Nephron (organoid): Measurements from ENCODE around the gene ACADS.

Source experiments
- H3K27ac Mint-ChIP-seq, 3 experiments: 2 replicates each; pipeline ENCODE4 v1.8.0; 2020; ENCODE audit warnings: mixed read lengths in 3 of 3, mild to moderate bottlenecking in 2 of 3, moderate library complexity in 1 of 3
- H3K27me3 Mint-ChIP-seq: 2 replicates; pipeline ENCODE4 v1.8.0; 2021; ENCODE audit warnings: low read depth, mild to moderate bottlenecking, moderate library complexity, mixed read lengths
- H3K36me3 Mint-ChIP-seq: 2 replicates; pipeline ENCODE4 v1.8.0; 2020; ENCODE audit warnings: low read depth, mixed read lengths
- H3K4me1 Mint-ChIP-seq: 2 replicates; pipeline ENCODE4 v1.8.0; 2020; ENCODE audit warnings: mixed read lengths
- H3K4me3 Mint-ChIP-seq, 3 experiments: 2 replicates each; pipeline ENCODE4 v1.8.0; 2020; ENCODE audit warnings: mild to moderate bottlenecking in 3 of 3, mixed read lengths in 3 of 3, moderate library complexity in 2 of 3
- H3K9me3 Mint-ChIP-seq: 2 replicates; pipeline ENCODE4 v1.8.0; 2020; ENCODE audit warnings: mixed read lengths
- TF ChIP-seq, protein P1 (sequence below), 3 experiments: fragments of 200-600 bp; sonication (generic); IDR thresholded peaks; one replicate each; pipeline ENCODE4 v1.5.0; 2021; ENCODE audit warnings: antibody characterized with exemption in 3 of 3; ENCODE audit not compliant: unreplicated experiment in 3 of 3

Gene ACADS

DNA sequence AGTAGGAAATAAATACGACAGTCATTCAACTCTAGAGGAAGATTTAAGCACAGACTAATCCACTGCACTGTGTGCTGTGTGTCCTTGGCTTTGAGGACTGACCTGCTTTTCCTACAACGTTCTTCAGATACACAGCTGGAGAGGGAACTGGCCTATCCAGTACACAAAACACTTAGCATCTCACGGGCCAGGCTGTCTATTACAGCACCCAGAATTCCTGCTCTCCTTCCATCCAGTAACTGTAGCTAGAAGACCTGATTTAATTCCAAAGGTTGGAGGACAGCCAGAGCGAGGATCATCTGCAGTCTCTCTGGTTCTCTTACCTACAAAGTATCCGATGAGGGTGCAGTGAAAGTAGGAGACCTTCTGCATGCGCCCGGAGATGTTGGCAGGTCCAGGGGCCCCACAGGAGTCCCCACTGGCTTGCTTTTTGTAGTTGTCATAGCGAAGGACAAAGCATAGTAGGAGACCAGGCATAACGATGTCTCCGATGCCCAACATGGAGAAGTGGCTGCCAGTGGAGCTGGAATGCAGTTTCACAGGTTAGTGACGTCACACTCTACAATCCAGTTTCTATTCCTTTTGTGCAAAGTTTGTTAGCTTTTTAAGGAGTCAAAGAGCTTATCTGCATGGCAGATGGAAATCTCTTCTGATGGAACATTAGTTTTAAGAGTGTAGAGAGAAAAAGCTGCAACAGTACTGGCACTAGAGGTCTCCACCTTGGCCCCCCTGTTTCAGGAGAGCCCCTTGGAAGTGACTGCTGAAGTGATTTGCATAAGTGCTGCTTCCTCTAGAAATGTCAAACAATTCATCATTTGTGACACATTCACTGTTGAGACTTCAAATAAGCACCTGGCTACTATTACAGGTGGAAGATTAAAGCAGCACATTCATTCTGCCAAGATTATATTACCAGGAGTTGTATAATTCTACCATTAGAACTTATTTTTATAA, 41.7 kb downstream of the ACADS start:
- H3K4me1 Mint-ChIP-seq = peaks cover 22% of the 10 kb centered on the region
- no peak overlapping the region for H3K4me3 Mint-ChIP-seq

DNA sequence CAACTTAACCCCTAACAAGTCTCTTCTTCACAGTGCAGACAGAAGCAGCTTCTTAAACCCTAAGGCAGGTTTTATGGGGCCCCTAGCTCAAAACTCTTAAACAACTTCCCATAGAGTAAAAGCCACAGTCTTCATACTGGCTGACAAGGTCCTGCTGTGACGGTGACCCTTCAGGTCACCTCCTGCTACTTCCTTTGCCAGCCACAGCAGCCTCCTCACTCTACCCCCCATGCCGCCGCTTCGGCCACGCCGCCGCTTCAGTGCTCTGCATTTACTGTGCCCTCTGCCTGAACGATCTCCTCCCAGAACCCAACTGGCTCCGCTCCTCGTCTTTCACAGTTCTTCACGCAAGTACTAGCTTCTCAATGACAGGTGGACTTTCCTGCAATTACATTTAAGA, 45.5 kb downstream of the ACADS start:
- Mint-ChIP-seq H3K27me3 (no peaks in the 10 kb centered on the region), H3K4me3 (no peak overlapping the region), H3K36me3 (peaks cover 61% of the 10 kb centered on the region), H3K4me1 (peaks cover 31% of the 10 kb centered on the region), H3K9me3 (no peaks in the 10 kb centered on the region), H3K27ac (peak overlapping the region in 2 of 3 experiments; percentile 5 to 30)
- TF ChIP-seq, protein P1, sequence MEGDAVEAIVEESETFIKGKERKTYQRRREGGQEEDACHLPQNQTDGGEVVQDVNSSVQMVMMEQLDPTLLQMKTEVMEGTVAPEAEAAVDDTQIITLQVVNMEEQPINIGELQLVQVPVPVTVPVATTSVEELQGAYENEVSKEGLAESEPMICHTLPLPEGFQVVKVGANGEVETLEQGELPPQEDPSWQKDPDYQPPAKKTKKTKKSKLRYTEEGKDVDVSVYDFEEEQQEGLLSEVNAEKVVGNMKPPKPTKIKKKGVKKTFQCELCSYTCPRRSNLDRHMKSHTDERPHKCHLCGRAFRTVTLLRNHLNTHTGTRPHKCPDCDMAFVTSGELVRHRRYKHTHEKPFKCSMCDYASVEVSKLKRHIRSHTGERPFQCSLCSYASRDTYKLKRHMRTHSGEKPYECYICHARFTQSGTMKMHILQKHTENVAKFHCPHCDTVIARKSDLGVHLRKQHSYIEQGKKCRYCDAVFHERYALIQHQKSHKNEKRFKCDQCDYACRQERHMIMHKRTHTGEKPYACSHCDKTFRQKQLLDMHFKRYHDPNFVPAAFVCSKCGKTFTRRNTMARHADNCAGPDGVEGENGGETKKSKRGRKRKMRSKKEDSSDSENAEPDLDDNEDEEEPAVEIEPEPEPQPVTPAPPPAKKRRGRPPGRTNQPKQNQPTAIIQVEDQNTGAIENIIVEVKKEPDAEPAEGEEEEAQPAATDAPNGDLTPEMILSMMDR (IDR thresholded peaks at IDR 0.05; ENCODE audit: unreplicated experiment in 3 of 3) = no peak

More for the DNA sequence above, 41.7 kb downstream of the ACADS start:
- Mint-ChIP-seq H3K27me3 (no peaks in the 10 kb centered on the region), H3K36me3 (peaks cover 63% of the 10 kb centered on the region), H3K9me3 (no peaks in the 10 kb centered on the region), H3K27ac (no peak overlapping the region)
- TF ChIP-seq, protein P1 (IDR thresholded peaks at IDR 0.05; ENCODE audit: unreplicated experiment in 3 of 3) = no peak

DNA sequence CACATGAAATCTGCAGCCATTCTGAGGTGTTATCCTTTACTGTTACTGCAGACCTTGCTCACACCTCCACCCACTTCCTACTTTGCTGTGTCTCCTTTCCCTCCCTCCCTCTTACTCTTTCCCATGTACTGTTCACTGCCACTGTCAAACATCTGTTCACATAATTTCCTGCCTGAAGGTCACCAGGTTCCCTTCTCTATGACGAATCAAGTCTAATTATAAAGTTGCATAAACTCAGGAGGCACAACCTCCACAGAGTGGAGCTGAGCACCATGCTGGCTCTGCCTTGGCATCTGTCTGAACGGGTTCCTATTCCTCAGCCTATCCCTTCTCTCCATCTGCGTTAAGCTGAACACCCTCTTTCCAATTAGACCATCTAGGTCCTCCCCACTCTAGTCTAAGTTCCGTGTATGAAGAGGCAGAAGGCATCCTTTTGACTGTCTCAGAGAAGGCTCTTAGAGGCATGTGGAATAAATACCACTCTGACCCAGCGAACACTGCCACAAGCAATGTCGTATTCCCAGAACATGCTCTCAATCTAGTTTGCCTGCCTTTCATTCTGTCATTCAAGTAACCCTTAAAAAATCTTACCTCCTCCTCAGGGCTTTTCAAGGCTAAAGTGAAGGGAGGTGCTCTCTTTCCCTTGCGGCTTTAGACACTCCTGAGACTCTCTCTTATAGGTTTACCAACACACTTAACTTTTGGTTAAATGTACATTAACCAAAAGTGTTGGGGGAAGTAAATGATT, 48.7 kb downstream of the ACADS start:
- Mint-ChIP-seq H3K27me3 (no peaks in the 10 kb centered on the region), H3K4me1 (peaks cover 25% of the 10 kb centered on the region), H3K27ac (peak overlapping the region; percentile 55 to 65 (median 61))

DNA sequence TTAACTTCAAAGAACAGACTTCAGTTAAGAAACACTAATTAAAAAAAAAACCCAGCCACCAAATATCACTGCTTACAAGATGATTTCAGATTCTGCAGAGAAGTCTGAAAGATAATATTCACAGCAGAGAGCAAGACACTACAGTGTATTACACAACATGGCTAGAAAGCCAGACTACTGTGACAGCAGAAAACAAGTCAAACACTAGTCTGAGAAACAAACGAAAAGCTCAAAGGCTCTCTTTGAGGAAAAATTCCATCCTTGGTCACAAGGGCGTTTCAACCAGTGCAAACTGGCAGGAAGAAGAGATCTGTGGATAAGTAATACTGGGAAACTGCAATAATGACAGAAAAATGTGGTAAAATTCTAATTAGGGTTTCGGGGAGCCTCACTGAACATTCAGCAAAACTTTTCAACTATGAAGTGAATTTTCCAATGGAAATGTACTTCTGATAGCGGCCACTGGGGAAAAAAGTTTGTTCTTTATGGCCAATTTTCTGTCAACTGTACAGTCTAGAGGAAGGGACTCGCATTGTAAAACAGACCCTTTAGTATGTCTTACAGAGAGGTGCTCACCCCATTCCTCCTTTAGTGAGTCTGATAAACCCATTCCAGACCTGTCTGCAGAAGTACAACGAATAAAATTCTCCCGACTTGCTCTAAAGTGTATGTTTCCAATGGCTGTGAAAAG, 50.4 kb downstream of the ACADS start:
- peaks cover 20% of the 10 kb centered on the region for H3K4me1 Mint-ChIP-seq
- no peaks in the 10 kb centered on the region for H3K9me3 Mint-ChIP-seq
- peaks cover 40% of the 10 kb centered on the region for H3K36me3 Mint-ChIP-seq
- no peak overlapping the region for H3K4me3 Mint-ChIP-seq
- peak overlapping the region; percentile 36 to 81 (median 55) for H3K27ac Mint-ChIP-seq
- TF ChIP-seq, protein P1 (IDR thresholded peaks at IDR 0.05; ENCODE audit: unreplicated experiment in 3 of 3) = peak; percentile 16 to 38 (median 21)
- H3K27me3 Mint-ChIP-seq = no peaks in the 10 kb centered on the region

More for the DNA sequence above, 48.7 kb downstream of the ACADS start:
- TF ChIP-seq, protein P1 (IDR thresholded peaks at IDR 0.05; ENCODE audit: unreplicated experiment in 3 of 3) = no peak
- no peaks in the 10 kb centered on the region for H3K9me3 Mint-ChIP-seq
- no peak overlapping the region for H3K4me3 Mint-ChIP-seq
- H3K36me3 Mint-ChIP-seq = peaks cover 46% of the 10 kb centered on the region

DNA sequence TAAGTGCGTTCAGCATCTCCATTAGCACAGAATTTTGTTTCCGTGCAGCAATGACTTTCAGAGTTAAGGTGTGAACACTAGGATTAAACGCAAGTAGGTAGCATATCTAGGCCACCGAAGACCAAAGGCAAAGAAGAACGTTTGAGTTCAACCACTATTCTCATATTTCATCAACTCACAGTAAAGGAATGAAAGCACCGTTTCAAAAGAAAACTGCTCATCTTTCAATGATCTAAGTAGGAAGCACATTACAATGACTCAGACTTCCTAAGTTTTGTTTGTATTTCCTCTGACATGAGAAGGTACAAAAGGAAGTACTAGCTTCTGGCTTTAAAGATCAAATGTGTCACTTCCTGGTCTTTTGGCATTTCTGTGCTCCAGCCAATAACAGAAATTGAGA, 57.6 kb downstream of the ACADS start:
- Mint-ChIP-seq H3K4me3 (no peak overlapping the region), H3K36me3 (peaks cover 46% of the 10 kb centered on the region), H3K9me3 (no peaks in the 10 kb centered on the region), H3K4me1 (no peaks in the 10 kb centered on the region), H3K27ac (no peak overlapping the region), H3K27me3 (no peaks in the 10 kb centered on the region)
- TF ChIP-seq, protein P1 (IDR thresholded peaks at IDR 0.05; ENCODE audit: unreplicated experiment in 3 of 3) = no peak
